Left lung (tissue), 10 donors: ENCODE results near the gene BBS9. TPM values are rescaled to one million over a fixed set of nuclear protein-coding genes. Genes with fewer than 3 reads are reported as not detected.

Experiments used
- ATAC-seq: fragments of 200-7000 bp; cut with Tn5 transposase; one replicate; pipeline ENCODE4 v1.9.1; 2020; ENCODE audit warnings: moderate library complexity
- DNase-seq, 4 donors: peaks; one replicate each; pipeline ENCODE4 v3.0.0-alpha.2; 2013 to 2020
- H3K27ac ChIP-seq, 2 donors: fragments of 200-600 bp; sonication (generic) in 1 of 2; one replicate each; pipeline versions ENCODE4 v1.5.0 to v1.8.0; 2020 to 2021
- H3K27me3 ChIP-seq, 2 donors: fragments of 200-600 bp; sonication (generic) in 1 of 2; one replicate each; pipeline versions ENCODE4 v1.5.0 to v1.8.0; 2020 to 2021
- H3K36me3 ChIP-seq, 2 donors: fragments of 200-600 bp; sonication (generic) in 1 of 2; one replicate each; pipeline versions ENCODE4 v1.5.0 to v1.8.0; 2020 to 2021
- H3K4me1 ChIP-seq, 2 donors: fragments of 200-600 bp; one replicate each; pipeline ENCODE4 v1.8.0; 2021
- H3K4me3 ChIP-seq, 2 donors: fragments of 200-600 bp; sonication (generic) in 1 of 2; one replicate each; pipeline versions ENCODE4 v1.5.0 to v1.8.0; 2020 to 2021; ENCODE audit warnings: mild to moderate bottlenecking in 1 of 2
- H3K9me3 ChIP-seq, 2 donors: fragments of 200-600 bp; sonication (generic) in 1 of 2; one replicate each; pipeline versions ENCODE4 v1.5.0 to v1.8.0; 2020 to 2021
- intact Hi-C, 2 donors: fragments of 100-400 bp; cut with DNase I; formaldehyde crosslinking; loops; one replicate each; pipeline versions ENCODE4 v1.11.2 to v1.14.2; 2022
- polyA plus RNA-seq, 6 donors: library from polyadenylated mRNA; unstranded; fragments of 120-200 nt; gene quantifications; one replicate each; pipeline ENCODE4 v1.2.1, GENCODE V29; 2013; ENCODE audit not compliant: insufficient read length in 6 of 6
- total RNA-seq, 2 donors: library from RNA; stranded (reverse); fragmentation: NEBNext Ultra II Directional; extraction: Animal tissue kit (Norgen Biotek cat#: 25700); gene quantifications; one replicate each; pipeline ENCODE4 v1.2.1, GENCODE V29; 2021
- TF ChIP-seq, protein P1 (sequence below), 2 donors: fragments of 200-600 bp; sonication (generic) in 1 of 2; IDR thresholded peaks; one replicate each; pipeline versions ENCODE4 v1.5.0 to v1.8.0; 2021; ENCODE audit warnings: antibody characterized with exemption in 2 of 2
- donor health status: DM: no; HTN: yes; CAD: no.
- donor health status: DM: no; HTN: no; CAD: no.

The BBS9 gene
- total and polyA plus RNA-seq, 8 donors: 14.5 to 25.1 (median 19.1) TPM

GRCh38 chr7:33273356-33273755 is 144.0 kb downstream of the BBS9 start:
- ATAC-seq (no peak), DNase-seq (no peak)
- Histone ChIP-seq H3K36me3 (peaks cover 0 to 11% of the 10 kb centered on the region in 2 donors), H3K9me3 (peaks cover 0 to 28% of the 10 kb centered on the region in 2 donors), H3K27ac (no peak overlapping the region), H3K27me3 (no peaks in the 10 kb centered on the region), H3K4me1 (no peaks in the 10 kb centered on the region), H3K4me3 (no peak overlapping the region)
- intact Hi-C loops: no loop called here
- TF ChIP-seq, protein P1, sequence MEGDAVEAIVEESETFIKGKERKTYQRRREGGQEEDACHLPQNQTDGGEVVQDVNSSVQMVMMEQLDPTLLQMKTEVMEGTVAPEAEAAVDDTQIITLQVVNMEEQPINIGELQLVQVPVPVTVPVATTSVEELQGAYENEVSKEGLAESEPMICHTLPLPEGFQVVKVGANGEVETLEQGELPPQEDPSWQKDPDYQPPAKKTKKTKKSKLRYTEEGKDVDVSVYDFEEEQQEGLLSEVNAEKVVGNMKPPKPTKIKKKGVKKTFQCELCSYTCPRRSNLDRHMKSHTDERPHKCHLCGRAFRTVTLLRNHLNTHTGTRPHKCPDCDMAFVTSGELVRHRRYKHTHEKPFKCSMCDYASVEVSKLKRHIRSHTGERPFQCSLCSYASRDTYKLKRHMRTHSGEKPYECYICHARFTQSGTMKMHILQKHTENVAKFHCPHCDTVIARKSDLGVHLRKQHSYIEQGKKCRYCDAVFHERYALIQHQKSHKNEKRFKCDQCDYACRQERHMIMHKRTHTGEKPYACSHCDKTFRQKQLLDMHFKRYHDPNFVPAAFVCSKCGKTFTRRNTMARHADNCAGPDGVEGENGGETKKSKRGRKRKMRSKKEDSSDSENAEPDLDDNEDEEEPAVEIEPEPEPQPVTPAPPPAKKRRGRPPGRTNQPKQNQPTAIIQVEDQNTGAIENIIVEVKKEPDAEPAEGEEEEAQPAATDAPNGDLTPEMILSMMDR (IDR thresholded peaks at IDR 0.05): no peak

DNA sequence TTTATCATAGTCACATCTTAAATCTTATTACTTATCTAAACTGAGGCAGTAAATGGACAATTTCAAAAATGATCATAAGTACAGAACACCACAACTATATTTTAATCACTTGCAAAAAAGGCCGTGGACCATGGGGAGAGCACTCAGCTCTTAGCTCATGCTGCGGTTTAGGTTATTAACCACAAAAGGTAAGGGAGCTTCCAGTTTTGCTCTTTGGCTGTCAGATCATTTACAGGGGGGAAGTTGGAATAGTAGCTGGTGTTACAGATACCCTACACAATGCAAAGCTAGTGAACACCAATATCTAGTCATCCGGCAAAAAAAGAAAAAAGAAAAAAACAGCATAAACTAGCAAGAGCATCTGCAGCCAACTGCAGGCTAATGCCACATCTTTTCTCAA is 147.0 kb downstream of the BBS9 start:
- no peak for DNase-seq
- Histone ChIP-seq H3K4me3 (no peak overlapping the region), H3K27me3 (no peaks in the 10 kb centered on the region), H3K9me3 (peaks cover 0 to 38% of the 10 kb centered on the region in 2 donors), H3K4me1 (no peaks in the 10 kb centered on the region), H3K27ac (no peak overlapping the region), H3K36me3 (peaks cover 0 to 23% of the 10 kb centered on the region in 2 donors)
- ATAC-seq: no peak
- TF ChIP-seq, protein P1 (IDR thresholded peaks at IDR 0.05): no peak
- intact Hi-C loops: no loop called here

DNA sequence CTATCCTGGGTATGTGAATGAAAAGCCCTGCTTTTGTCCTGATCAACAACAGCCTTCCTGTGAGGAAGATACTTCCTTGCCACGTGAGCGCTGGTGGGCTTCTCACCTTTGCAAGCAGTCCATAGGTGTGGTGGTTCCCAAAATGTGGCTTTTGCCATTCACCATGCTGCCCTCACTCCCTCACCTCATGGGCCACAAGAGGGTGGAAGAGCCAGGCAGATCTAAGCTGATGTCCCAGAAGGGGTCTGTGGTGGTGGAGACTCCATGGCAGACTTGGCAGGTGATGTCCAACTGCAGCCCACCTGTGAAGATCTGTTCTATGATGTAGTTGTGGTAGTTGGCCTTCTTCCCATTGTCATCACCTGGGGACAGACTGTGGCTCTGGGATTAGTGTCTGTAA is 147.4 kb downstream of the BBS9 start:
- ATAC-seq (no peak), DNase-seq (no peak)
- Histone ChIP-seq H3K4me1 (no peaks in the 10 kb centered on the region), H3K27ac (no peak overlapping the region), H3K27me3 (no peaks in the 10 kb centered on the region), H3K4me3 (no peak overlapping the region), H3K36me3 (peaks cover 0 to 23% of the 10 kb centered on the region in 2 donors), H3K9me3 (peaks cover 0 to 35% of the 10 kb centered on the region in 2 donors)
- TF ChIP-seq, protein P1 (IDR thresholded peaks at IDR 0.05): no peak
- intact Hi-C loops: no loop called here

DNA sequence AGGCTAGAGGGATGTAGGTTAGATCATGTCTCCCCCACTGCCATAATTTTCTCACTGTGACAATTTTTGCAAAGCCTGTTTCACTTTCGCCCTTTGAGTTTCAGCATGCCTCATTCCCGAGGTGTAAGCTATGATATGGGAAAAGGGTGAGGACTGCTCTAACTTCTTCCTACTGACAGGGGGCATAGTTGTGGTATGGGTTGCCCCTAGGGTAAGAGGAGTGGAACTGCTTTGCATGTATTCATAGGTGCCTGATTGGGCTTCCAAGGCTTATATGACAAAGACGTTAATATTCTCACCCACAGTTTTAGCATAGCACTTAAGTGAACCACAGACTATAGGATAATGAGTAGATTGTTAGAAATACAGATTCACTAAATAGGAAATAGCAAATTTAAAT is 148.7 kb downstream of the BBS9 start:
- H3K27me3 ChIP-seq: no peaks in the 10 kb centered on the region
- H3K27ac ChIP-seq: no peak overlapping the region
- H3K4me1 ChIP-seq: no peaks in the 10 kb centered on the region
- peaks cover 0 to 23% of the 10 kb centered on the region in 2 donors for H3K36me3 ChIP-seq
- intact Hi-C loops: no loop called here
- no peak for DNase-seq
- peaks cover 0 to 32% of the 10 kb centered on the region in 2 donors for H3K9me3 ChIP-seq
- TF ChIP-seq, protein P1 (IDR thresholded peaks at IDR 0.05): no peak
- no peak overlapping the region for H3K4me3 ChIP-seq
- ATAC-seq: no peak

- no peak overlapping the region for H3K27ac ChIP-seq
- intact Hi-C loops: no loop called here
- DNase-seq: no peak
These were observed 157.1 kb downstream of the BBS9 start for GRCh38 chr7:33286501-33286900.

More at GRCh38 chr7:33286501-33286900, 157.1 kb downstream of the BBS9 start:
- H3K9me3 ChIP-seq: peaks cover 0 to 17% of the 10 kb centered on the region in 2 donors
- TF ChIP-seq, protein P1 (IDR thresholded peaks at IDR 0.05): no peak
- ATAC-seq: no peak
- H3K4me3 ChIP-seq: no peak overlapping the region
- no peaks in the 10 kb centered on the region for H3K4me1 ChIP-seq
- H3K36me3 ChIP-seq: no peaks in the 10 kb centered on the region
- no peaks in the 10 kb centered on the region for H3K27me3 ChIP-seq
